Measurements from ENCODE around the gene MUC4.
A peak's percentile ranks its signal among the peaks of the same experiment; 100 is the strongest.
"Not testable (repeated sequence)": the region's sequence is repeated elsewhere in the genome, so short reads cannot be mapped to it uniquely, and the experiment has no call there.

The MUC4 gene

GRCh38 chr3:195727606-195728195, 84.0 kb downstream of the MUC4 start:
- DNase-seq: no peak
- in situ Hi-C loops (cut with MboI; ENCODE audit: low pct_unique_long_range_greater_than_20kb, low sequenced_read_pairs): no loop called here

DNA sequence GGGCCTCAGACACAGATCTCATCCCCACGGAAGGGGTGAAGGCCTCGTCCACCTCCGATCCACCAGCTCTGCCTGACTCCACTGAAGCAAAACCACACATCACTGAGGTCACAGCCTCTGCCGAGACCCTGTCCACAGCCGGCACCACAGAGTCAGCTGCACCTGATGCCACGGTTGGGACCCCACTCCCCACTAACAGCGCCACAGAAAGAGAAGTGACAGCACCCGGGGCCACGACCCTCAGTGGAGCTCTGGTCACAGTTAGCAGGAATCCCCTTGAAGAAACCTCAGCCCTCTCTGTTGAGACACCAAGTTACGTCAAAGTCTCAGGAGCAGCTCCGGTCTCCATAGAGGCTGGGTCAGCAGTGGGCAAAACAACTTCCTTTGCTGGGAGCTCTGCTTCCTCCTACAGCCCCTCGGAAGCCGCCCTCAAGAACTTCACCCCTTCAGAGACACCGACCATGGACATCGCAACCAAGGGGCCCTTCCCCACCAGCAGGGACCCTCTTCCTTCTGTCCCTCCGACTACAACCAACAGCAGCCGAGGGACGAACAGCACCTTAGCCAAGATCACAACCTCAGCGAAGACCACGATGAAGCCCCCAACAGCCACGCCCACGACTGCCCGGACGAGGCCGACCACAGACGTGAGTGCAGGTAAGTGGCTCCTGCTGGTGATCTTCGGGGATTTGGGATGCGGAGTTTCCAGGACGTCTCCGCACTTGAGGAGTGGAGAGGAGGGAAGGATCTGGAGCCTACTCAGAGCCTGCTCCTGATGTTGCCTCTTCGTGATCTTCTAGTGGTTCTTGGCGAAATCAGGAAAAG, 85.6 kb downstream of the MUC4 start:
- DNase-seq; in situ Hi-C loops (cut with MboI; ENCODE audit: low pct_unique_long_range_greater_than_20kb, low sequenced_read_pairs): not testable (repeated sequence)

- DNase-seq: not testable (repeated sequence)
- in situ Hi-C loops (cut with MboI; ENCODE audit: low pct_unique_long_range_greater_than_20kb, low sequenced_read_pairs): loop anchor here (25.0 kb wide), 1 partner anchor 488 kb away; the partner anchor contains the start of genes SLC51A and ZDHHC19
Observed at GRCh38 chr3:195724363-195724762, 87.4 kb downstream of the MUC4 start.

DNA sequence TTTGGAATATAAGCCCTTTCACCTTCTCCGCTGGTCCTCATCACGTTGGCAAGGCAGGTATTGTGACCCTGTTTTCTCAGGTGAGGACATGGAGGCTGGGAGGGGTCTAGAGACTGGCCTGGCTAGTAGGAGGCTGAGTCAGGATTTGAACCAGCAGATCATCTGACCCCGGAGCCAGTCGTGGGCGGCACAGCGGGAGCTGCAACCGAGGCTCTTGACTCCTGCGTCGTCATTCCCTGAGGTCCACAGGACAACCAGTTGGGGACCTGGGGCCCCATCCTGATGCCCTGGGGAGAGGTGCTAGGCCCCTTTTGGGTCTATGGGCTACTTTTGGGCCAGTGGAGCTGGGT, 88.8 kb downstream of the MUC4 start:
- in situ Hi-C loops (cut with MboI; ENCODE audit: low pct_unique_long_range_greater_than_20kb, low sequenced_read_pairs): loop anchor here (25.0 kb wide), 1 partner anchor 489 kb away; the partner anchor contains the start of genes SLC51A and ZDHHC19

GRCh38 chr3:195722139-195722995, 89.4 kb downstream of the MUC4 start:
- in situ Hi-C loops (cut with MboI; ENCODE audit: low pct_unique_long_range_greater_than_20kb, low sequenced_read_pairs): loop anchor here (25.0 kb wide), 1 partner anchor 490 kb away; the partner anchor contains the start of genes SLC51A and ZDHHC19
- DNase-seq: not testable (repeated sequence)

More for the DNA sequence above, 88.8 kb downstream of the MUC4 start:
- not testable (repeated sequence) for DNase-seq

- in situ Hi-C loops (cut with MboI; ENCODE audit: low pct_unique_long_range_greater_than_20kb, low sequenced_read_pairs): loop anchor here (25.0 kb wide), 1 partner anchor 491 kb away; the partner anchor contains the start of genes SLC51A and ZDHHC19
- not testable (repeated sequence) for DNase-seq
Observed at GRCh38 chr3:195720831-195721506, 90.8 kb downstream of the MUC4 start, which contains the start of gene MUC20. Gene MUC20 (plus strand): TSS chr3:195720978. CDS start chr3:195721008, 30 bp downstream.

GRCh38 chr3:195719514-195720254, 92.0 kb downstream of the MUC4 start:
- in situ Hi-C loops (cut with MboI; ENCODE audit: low pct_unique_long_range_greater_than_20kb, low sequenced_read_pairs): loop anchor here (25.0 kb wide), 1 partner anchor 493 kb away; the partner anchor contains the start of genes SLC51A and ZDHHC19

DNA sequence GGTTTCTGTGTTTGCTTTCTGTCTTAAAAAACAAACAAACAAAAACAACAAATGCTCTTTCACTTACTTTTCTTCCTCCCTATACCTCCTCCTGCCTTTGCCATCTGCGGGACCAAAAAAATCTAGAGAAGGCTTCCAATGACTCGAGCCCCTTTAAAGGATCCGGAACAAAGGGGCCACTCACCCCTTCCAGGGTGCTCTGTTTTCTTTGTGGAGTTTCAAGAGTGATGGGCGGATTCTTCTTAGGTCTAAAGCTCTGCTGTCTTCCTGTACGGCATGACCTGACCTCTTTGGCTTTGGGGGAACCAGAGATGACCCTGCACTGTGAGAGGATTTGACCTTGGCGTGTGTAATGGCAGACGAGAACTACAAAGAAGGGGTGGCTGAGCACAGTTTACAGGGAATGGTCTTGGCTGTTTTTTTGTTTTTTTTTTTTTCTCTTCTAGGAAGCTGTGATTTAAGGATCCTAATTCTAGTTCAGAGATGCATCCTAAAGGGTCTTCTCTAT, 93.2 kb downstream of the MUC4 start:
- no peak for DNase-seq
- in situ Hi-C loops (cut with MboI; ENCODE audit: low pct_unique_long_range_greater_than_20kb, low sequenced_read_pairs): loop anchor here (25.0 kb wide), 1 partner anchor 494 kb away; the partner anchor contains the start of genes SLC51A and ZDHHC19

More at GRCh38 chr3:195719514-195720254, 92.0 kb downstream of the MUC4 start:
- not testable (repeated sequence) for DNase-seq

DNA sequence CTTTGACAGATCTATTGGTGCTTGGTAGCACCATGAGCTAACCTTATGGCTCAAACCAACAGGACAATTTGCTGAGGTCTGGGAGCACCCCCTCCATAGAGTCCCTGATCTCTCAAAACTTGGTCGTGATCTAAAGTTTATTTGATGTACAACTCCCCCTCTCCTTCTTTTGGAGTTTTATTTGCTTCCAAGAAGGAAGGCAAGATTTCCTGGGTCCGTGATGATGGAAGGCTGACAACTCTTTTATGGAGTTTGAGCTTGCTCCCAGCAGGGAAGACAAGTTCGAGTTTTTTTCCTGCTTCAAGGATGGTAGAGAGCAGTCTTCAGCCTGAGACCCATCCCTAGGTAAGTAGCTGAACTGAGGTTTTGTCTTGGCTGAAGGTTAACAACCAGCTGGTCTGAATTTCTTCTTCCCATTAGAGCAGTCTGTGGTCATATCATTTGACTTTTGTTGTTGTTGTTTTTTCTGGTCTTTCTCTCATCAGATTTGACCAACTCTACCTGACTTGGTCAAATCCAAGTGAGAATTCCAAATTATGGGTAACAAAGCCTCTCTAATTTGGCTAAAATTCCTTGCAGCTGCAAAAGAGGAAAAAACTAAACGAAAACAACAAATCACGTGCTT, 93.8 kb downstream of the MUC4 start:
- no peak for DNase-seq
- in situ Hi-C loops (cut with MboI; ENCODE audit: low pct_unique_long_range_greater_than_20kb, low sequenced_read_pairs): loop anchor here (25.0 kb wide), 1 partner anchor 494 kb away; the partner anchor contains the start of genes SLC51A and ZDHHC19

DNA sequence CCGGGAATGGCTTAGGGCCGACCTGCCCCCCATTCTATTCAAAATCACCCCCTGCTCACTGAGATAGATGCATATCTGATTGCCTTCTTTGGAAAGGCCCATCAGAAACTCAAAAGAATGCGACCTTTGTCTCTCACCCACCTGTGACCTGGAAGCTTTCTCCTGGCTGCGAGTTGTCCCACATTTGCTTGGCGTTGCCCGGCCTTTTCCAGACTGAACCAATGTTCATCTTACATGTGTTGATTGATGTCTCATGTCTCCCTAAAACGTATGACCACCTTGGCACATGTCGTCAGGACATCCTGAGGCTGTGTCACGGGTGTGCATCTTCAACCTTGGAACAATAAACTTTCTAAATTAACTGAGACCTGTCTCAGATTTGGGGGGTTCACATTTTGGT, 94.3 kb downstream of the MUC4 start:
- in situ Hi-C loops (cut with MboI; ENCODE audit: low pct_unique_long_range_greater_than_20kb, low sequenced_read_pairs): loop anchor here (25.0 kb wide), 1 partner anchor 495 kb away; the partner anchor contains the start of genes SLC51A and ZDHHC19
- DNase-seq: no peak

DNA sequence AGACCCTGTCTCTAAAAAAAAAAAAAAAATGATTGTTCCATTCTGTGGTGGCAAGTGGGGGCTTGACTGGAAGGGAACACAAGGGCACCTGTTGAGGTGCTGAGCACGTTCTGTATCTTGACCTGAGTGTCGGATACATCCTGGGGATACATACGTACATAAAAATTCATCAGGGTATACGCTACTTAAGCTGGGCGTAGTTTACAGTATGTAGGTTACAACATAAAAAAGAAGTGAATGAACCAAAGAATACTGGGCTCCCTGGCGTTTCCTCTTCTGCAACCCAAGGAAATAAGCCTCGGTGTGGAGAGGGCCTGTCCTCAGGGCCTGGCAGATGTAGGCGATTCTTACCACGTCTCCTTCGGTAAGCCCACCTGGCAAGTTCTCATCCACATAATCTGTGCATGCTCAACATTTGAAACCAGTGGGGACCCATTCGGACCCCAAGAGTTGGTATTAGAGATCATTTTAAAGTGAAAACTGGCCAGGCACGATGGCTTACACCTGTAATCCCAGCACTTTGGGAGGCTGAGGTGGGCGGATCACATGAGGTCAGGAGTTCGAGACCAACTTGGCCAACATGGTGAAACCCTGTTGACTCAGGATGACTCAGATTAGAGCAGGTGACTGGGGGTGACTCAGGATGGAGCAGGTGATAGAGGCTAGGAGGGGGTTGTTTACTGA, 96.0 kb downstream of the MUC4 start:
- no peak for DNase-seq

GRCh38 chr3:195715134-195715533, 96.6 kb downstream of the MUC4 start:
- in situ Hi-C loops (cut with MboI; ENCODE audit: low pct_unique_long_range_greater_than_20kb, low sequenced_read_pairs): loop anchor here (25.0 kb wide), 1 partner anchor 497 kb away; the partner anchor contains the start of genes SLC51A and ZDHHC19
- no peak for DNase-seq

More for the DNA sequence above, 96.0 kb downstream of the MUC4 start:
- in situ Hi-C loops (cut with MboI; ENCODE audit: low pct_unique_long_range_greater_than_20kb, low sequenced_read_pairs): loop anchor here (25.0 kb wide), 1 partner anchor 497 kb away; the partner anchor contains the start of genes SLC51A and ZDHHC19

DNA sequence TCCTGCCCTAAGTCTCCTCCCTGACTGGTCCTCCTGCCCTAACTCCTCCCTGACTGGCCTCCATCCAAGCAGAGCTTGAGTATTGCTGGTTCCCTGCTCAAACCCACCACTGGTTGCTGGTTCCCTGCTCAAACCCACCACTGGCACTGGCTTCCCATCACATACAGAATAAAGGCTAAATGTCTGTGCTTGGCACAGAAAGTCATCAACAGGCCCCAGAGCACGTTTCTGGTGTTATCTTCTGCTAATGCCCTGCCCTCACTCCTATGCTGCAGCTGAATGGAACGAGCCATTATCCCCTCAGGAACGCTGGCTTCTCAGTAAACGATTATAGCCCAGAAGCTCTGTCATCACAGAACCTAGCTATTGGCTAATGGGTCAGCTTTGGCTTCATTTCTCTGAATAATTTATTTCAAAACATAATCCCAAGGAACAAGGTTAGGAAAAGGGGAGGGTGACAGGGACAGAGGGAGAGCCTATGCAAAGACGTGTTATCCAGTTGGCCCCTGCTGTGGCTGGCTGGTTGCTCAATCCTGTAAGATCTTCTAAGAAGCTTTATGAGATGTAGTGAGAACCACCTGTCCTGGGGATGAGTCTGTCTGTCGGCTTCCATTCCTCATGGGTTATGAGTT, 97.2 kb downstream of the MUC4 start:
- in situ Hi-C loops (cut with MboI; ENCODE audit: low pct_unique_long_range_greater_than_20kb, low sequenced_read_pairs): loop anchor here (25.0 kb wide), 1 partner anchor 498 kb away; the partner anchor contains the start of genes SLC51A and ZDHHC19
- no peak for DNase-seq

GRCh38 chr3:195713150-195713549, 98.6 kb downstream of the MUC4 start:
- in situ Hi-C loops (cut with MboI; ENCODE audit: low pct_unique_long_range_greater_than_20kb, low sequenced_read_pairs): loop anchor here (25.0 kb wide), 1 partner anchor 499 kb away; the partner anchor contains the start of genes SLC51A and ZDHHC19
- DNase-seq: not testable (repeated sequence)

- DNase-seq: peak; percentile 49
- in situ Hi-C loops (cut with MboI; ENCODE audit: low pct_unique_long_range_greater_than_20kb, low sequenced_read_pairs): loop anchor here (25.0 kb wide), 1 partner anchor 500 kb away; the partner anchor contains the start of genes SLC51A and ZDHHC19
Observed at GRCh38 chr3:195712535-195712910, 99.2 kb downstream of the MUC4 start.

Measured in KBM-7 (cell line).